ENCODE data around the gene CD72. TPM values are rescaled to one million over a fixed set of nuclear protein-coding genes. Genes with fewer than 3 reads are reported as not detected.

Gene CD72
- polyA plus RNA-seq, 2 of the 4 experiments (the other 2 are of a cell fraction): 0.44 to 1.2 TPM

- Histone ChIP-seq H3K4me1 (peaks cover 28% of the 10 kb centered on the region), H3K4me2 (peak overlapping the region; percentile 73), H3K27ac (peak overlapping the region; percentile 45 to 65; a peak in 5 of 6 replicates), H3K4me3 (no peak overlapping the region), H3K9me3 (no peaks in the 10 kb centered on the region)
- ATAC-seq: peak; percentile 53 to 65; a peak in 5 of 6 replicates
- POLR2A ChIA-PET: interaction anchor here (0.6 kb wide), 2 partner anchors 32 to 48 kb away, joined by 3 read pairs; no protein-coding TSS in a partner anchor
- WGBS (ENCODE audit: missing lambda C conversion rate): 63% methylated on average over 7 of the region's 7 CpGs
- peak in 1 of 2 experiments; percentile 75 for DNase-seq (ENCODE audit: low read depth in 1 of 2, low spot score in 1 of 2)
- FAIRE-seq: no peak
- TF ChIP-seq SREBF2 (IDR thresholded peaks at IDR 0.05): no peak
- TF ChIP-seq HOXA7 (CRISPR knock-in tag; IDR thresholded peaks at IDR 0.05): no peak
- TF ChIP-seq HES2 (IDR thresholded peaks at IDR 0.05): peak; percentile 23; the same call in 1 of the 2 replicates
- no peak for TF ChIP-seq HEYL (CRISPR knock-in tag; IDR thresholded peaks at IDR 0.05)
- peak; percentile 62; the same call in 1 of the 2 replicates for TF ChIP-seq JUNB (IDR thresholded peaks at IDR 0.05)
- TF ChIP-seq FOSL2 (IDR thresholded peaks at IDR 0.05): peak; percentile 81
- peak; percentile 96 for TF ChIP-seq FOSL2 (CRISPR knock-in tag; IDR thresholded peaks at IDR 0.05)
- no peak for TF ChIP-seq USF2 (IDR thresholded peaks at IDR 0.05)
- TF ChIP-seq RCOR1 (IDR thresholded peaks at IDR 0.05; ENCODE audit: low read depth, low read length): no peak
- peak; percentile 94 for TF ChIP-seq CEBPB (IDR thresholded peaks at IDR 0.05)
- peak; percentile 100 for TF ChIP-seq MAFK (IDR thresholded peaks at IDR 0.05; ENCODE audit: partially characterized antibody)
- TF ChIP-seq KDM5A (IDR thresholded peaks at IDR 0.05): no peak
- peak; percentile 50; the same call in 1 of the 2 replicates for TF ChIP-seq TFCP2L1 (CRISPR knock-in tag; IDR thresholded peaks at IDR 0.05)
- CTCF ChIA-PET: interaction anchor here (0.9 to 1.0 kb wide), 2 partner anchors 43 to 87 kb away, joined by 4 to 6 read pairs; no protein-coding TSS in a partner anchor
These were observed 34.0 kb upstream of the CD72 start for GRCh38 chr9:35651956-35652828.

GRCh38 chr9:35650341-35651158 lies 32.3 kb upstream of the CD72 start, which contains the start of gene SIT1:
TSS of gene SIT1 (minus strand) at chr9:35650931. CDS start at chr9:35650853, 78 bp downstream.
- peaks cover 30% of the 10 kb centered on the region for H3K4me1 ChIP-seq
- TF ChIP-seq GATA3 (IDR thresholded peaks at IDR 0.05; ENCODE audit: borderline replicate concordance) (no peak), KDM5A (IDR thresholded peaks at IDR 0.05) (no peak), MAFK (IDR thresholded peaks at IDR 0.05; ENCODE audit: partially characterized antibody) (no peak), NPAS2 (CRISPR knock-in tag; IDR thresholded peaks at IDR 0.05; ENCODE audit: borderline replicate concordance) (no peak), BCL3 (IDR thresholded peaks at IDR 0.05) (no peak), FOSL2 (IDR thresholded peaks at IDR 0.05) (no peak), FOSL2 (CRISPR knock-in tag; IDR thresholded peaks at IDR 0.05) (no peak), SREBF2 (IDR thresholded peaks at IDR 0.05) (no peak), CTCF (IDR thresholded peaks at IDR 0.05) (no peak), ZNF302 (CRISPR knock-in tag; IDR thresholded peaks at IDR 0.05) (no peak), JUNB (IDR thresholded peaks at IDR 0.05) (no peak), CHD2 (IDR thresholded peaks at IDR 0.05; ENCODE audit: low read length, partially characterized antibody) (no peak), ESRRA (IDR thresholded peaks at IDR 0.05; ENCODE audit: borderline replicate concordance, low read length) (no peak), ZSCAN20 (CRISPR knock-in tag; IDR thresholded peaks at IDR 0.05) (no peak), E2F6 (IDR thresholded peaks at IDR 0.05; ENCODE audit: borderline replicate concordance, low read depth) (no peak)
- 86% methylated on average over 18 of the region's 22 CpGs for WGBS (ENCODE audit: missing lambda C conversion rate)
- no peaks in the 10 kb centered on the region for H3K9me3 ChIP-seq
- H3K27ac ChIP-seq: peak within 1 kb of the TSS; percentile 45 to 65; a peak in 4 of 6 replicates
- ChIA-PET POLR2A (no interaction called here), CTCF (interaction anchor here (1.1 to 5.9 kb wide), 4 partner anchors 10 to 46 kb away, joined by 3 to 135 read pairs (median 36); partner anchors contain the start of genes ARHGEF39, CCDC107 and RMRP)
- H3K4me3 ChIP-seq: no peak within 1 kb of the TSS
- FAIRE-seq: no peak
- DNase-seq (ENCODE audit: low read depth in 1 of 2, low spot score in 1 of 2): no peak
- no peak for ATAC-seq
- H3K4me2 ChIP-seq: peak within 1 kb of the TSS; percentile 73; the same call in 2 of the 3 replicates

Measured in A549 (cell line).